Measurements from ENCODE around the gene HHAT. TPM values are rescaled to one million over a fixed set of nuclear protein-coding genes. Genes with fewer than 3 reads are reported as not detected.

The HHAT gene
- total RNA-seq, 1 donor from 2014 or later: 4.3 TPM

GRCh38 chr1:210303391-210303790 lies 25.3 kb upstream of the HHAT start:
- Histone ChIP-seq H3K4me1 (peaks cover 14% of the 10 kb centered on the region), H3K27me3 (no peaks in the 10 kb centered on the region), H3K9me3 (no peaks in the 10 kb centered on the region), H3K27ac (no peak overlapping the region), H3K4me3 (no peak overlapping the region), H3K36me3 (no peaks in the 10 kb centered on the region)
- TF ChIP-seq CTCF (IDR thresholded peaks at IDR 0.05): no peak
- intact Hi-C loops (cut with DNase I): no loop called here
- no peak for DNase-seq
- ATAC-seq: no peak

- ATAC-seq: no peak
- intact Hi-C loops (cut with DNase I): loop anchor here (10.0 kb wide), 1 partner anchor 166 kb away; no protein-coding TSS in a partner anchor
- TF ChIP-seq CTCF (IDR thresholded peaks at IDR 0.05): no peak
Measured at GRCh38 chr1:210310562-210311153, 18.0 kb upstream of the HHAT start.

DNA sequence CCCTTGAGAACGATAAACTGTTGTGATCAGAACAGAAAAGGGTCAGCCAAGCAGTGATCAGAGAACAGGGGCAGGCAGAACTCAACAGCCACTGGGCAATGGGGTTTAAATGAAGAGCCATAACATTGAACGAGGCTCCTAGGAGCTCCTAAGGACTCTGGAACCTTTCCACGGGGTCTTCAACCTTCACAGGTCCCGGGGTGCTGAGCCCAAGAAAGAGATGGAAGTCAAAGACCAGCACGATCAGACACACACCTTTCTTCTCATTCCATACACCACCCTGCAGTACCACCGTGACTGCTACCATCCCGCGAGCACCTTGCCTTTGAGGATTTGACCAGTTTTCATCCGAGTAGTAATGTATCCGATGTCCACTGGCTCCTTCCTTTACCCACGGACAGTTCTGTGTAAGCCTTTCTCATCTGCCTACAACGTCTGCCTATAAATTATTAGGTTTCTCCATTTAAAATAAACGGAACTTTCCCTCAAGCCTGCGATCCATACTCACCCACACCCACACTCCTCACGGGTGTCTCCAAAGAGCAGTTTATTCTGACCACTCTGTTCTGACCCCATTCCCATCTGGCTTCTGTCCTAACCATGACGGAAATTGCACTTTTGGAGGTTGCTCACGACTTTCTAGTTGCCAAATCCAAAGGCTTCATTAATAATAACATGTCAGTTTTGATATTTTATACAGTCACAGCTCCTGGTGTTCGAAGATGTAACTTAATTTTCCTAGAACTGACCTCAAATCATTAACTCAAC lies 16.8 kb upstream of the HHAT start:
- intact Hi-C loops (cut with DNase I): loop anchor here (10.0 kb wide), 1 partner anchor 167 kb away; no protein-coding TSS in a partner anchor
- no peak for DNase-seq

More at GRCh38 chr1:210310562-210311153, 18.0 kb upstream of the HHAT start:
- no peaks in the 10 kb centered on the region for H3K9me3 ChIP-seq
- H3K27ac ChIP-seq: peak overlapping the region; percentile 80
- DNase-seq: no peak
- H3K4me1 ChIP-seq: peaks cover 8% of the 10 kb centered on the region
- H3K36me3 ChIP-seq: no peaks in the 10 kb centered on the region
- H3K27me3 ChIP-seq: no peaks in the 10 kb centered on the region
- H3K4me3 ChIP-seq: peak overlapping the region; percentile 36

DNA sequence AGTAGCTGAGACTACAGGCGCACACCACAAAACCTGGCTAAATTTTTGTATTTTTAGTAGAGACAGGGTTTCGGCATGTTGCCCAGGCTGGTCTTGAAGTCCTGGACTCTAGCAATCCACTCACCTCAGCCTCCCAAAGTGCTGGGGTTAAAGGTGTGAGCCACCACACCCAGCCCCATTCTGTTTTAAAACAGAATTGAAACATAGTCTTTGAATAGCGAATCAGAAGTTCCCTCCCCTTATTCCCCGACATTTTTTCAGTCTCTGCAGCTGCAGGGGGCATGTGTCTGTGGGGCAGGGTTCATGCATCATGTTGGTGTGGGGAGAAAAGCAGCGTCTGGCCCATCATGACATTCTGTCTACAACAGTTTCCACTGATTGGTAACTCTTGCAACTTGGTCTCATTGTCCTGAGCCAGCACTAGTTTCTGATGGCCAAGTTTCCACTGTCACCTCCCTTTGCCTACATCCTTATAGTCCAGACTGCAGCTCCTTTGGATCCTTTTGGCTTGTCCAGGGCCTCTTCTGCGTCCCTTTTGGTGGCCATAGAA lies 15.6 kb upstream of the HHAT start:
- no peak for ATAC-seq
- DNase-seq: no peak
- intact Hi-C loops (cut with DNase I): loop anchor here (10.0 kb wide), 1 partner anchor 168 kb away; no protein-coding TSS in a partner anchor

More for the DNA sequence above, 16.8 kb upstream of the HHAT start:
- ATAC-seq: peak; percentile 6
- Histone ChIP-seq H3K27ac (peak overlapping the region; percentile 80), H3K36me3 (no peaks in the 10 kb centered on the region), H3K9me3 (no peaks in the 10 kb centered on the region), H3K4me1 (peaks cover 8% of the 10 kb centered on the region), H3K27me3 (no peaks in the 10 kb centered on the region), H3K4me3 (peak overlapping the region; percentile 36)
- TF ChIP-seq CTCF (IDR thresholded peaks at IDR 0.05): no peak

GRCh38 chr1:210313921-210314320 lies 14.8 kb upstream of the HHAT start:
- H3K27me3 ChIP-seq: no peaks in the 10 kb centered on the region
- no peak for TF ChIP-seq CTCF (IDR thresholded peaks at IDR 0.05)
- H3K9me3 ChIP-seq: no peaks in the 10 kb centered on the region
- ATAC-seq (no peak), DNase-seq (no peak)
- H3K36me3 ChIP-seq: no peaks in the 10 kb centered on the region
- H3K4me3 ChIP-seq: no peak overlapping the region
- H3K4me1 ChIP-seq: peaks cover 8% of the 10 kb centered on the region
- H3K27ac ChIP-seq: no peak overlapping the region
- intact Hi-C loops (cut with DNase I): loop anchor here (10.0 kb wide), 1 partner anchor 169 kb away; no protein-coding TSS in a partner anchor

More for the DNA sequence above, 15.6 kb upstream of the HHAT start:
- no peak for TF ChIP-seq CTCF (IDR thresholded peaks at IDR 0.05)
- Histone ChIP-seq H3K27ac (no peak overlapping the region), H3K4me1 (peaks cover 8% of the 10 kb centered on the region), H3K27me3 (no peaks in the 10 kb centered on the region), H3K4me3 (no peak overlapping the region), H3K9me3 (no peaks in the 10 kb centered on the region), H3K36me3 (no peaks in the 10 kb centered on the region)

Measured in upper lobe of right lung (tissue), 1 donor.